Coronary artery (tissue), 2 donors: Measurements from ENCODE around the gene ADORA1.

ENCODE experiments used
- DNase-seq: peaks from one replicate; pipeline ENCODE4 v3.0.0-alpha.2; 2017; ENCODE audit warnings: low spot score
- H3K27ac ChIP-seq, 2 donors: fragments of 200-600 bp; sonication (generic); one replicate each; pipeline ENCODE4 v1.5.1; 2016 to 2019
- H3K4me3 ChIP-seq: fragments of 200-600 bp; sonication (generic); 2 replicates; pipeline ENCODE4 v1.5.1; 2016; ENCODE audit warnings: mild to moderate bottlenecking, moderate library complexity
- TF ChIP-seq, protein P1 (sequence below): fragments of 200-600 bp; sonication (generic); IDR thresholded peaks from one replicate; pipeline ENCODE4 v1.5.1; 2019; ENCODE audit warnings: antibody characterized with exemption

The ADORA1 gene

DNA sequence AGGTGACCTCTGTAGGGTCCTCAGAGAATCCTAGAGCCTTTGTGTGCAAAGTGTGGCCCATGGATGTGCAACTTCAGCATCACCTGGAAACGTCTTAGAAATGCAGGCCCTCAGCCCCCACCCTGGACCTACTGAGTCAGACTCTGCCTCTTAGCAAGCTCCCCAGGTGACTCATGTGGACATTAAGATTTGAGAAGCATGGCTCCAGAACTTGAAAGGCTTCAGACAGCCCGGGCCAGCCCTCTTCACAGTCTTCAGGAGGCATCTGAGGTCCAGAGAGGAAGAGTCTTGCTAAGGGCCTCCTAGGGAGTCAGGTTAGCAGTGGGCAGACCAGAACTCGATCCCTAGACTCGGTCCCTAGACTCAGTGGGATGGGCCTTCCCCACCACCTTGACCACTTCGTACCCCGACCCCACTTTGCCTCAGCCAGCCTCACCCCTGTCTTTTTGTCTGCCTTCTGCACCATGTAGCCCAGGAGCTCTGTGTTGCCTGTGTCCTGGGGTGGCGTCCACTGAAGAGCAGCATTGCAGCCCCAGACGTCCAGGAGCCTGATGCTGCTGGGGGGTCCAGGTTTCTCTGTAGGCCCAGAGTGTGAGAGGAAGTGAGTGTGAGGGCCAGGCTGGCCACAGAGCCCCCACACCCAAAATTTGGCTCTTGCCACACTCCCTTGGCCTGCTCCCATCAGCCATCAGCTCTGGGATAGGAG is 43.3 kb downstream of the ADORA1 start:
- TF ChIP-seq, protein P1, sequence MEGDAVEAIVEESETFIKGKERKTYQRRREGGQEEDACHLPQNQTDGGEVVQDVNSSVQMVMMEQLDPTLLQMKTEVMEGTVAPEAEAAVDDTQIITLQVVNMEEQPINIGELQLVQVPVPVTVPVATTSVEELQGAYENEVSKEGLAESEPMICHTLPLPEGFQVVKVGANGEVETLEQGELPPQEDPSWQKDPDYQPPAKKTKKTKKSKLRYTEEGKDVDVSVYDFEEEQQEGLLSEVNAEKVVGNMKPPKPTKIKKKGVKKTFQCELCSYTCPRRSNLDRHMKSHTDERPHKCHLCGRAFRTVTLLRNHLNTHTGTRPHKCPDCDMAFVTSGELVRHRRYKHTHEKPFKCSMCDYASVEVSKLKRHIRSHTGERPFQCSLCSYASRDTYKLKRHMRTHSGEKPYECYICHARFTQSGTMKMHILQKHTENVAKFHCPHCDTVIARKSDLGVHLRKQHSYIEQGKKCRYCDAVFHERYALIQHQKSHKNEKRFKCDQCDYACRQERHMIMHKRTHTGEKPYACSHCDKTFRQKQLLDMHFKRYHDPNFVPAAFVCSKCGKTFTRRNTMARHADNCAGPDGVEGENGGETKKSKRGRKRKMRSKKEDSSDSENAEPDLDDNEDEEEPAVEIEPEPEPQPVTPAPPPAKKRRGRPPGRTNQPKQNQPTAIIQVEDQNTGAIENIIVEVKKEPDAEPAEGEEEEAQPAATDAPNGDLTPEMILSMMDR = no peak
- no peak overlapping the region for H3K4me3 ChIP-seq
- no peak overlapping the region for H3K27ac ChIP-seq
- DNase-seq = no peak

DNA sequence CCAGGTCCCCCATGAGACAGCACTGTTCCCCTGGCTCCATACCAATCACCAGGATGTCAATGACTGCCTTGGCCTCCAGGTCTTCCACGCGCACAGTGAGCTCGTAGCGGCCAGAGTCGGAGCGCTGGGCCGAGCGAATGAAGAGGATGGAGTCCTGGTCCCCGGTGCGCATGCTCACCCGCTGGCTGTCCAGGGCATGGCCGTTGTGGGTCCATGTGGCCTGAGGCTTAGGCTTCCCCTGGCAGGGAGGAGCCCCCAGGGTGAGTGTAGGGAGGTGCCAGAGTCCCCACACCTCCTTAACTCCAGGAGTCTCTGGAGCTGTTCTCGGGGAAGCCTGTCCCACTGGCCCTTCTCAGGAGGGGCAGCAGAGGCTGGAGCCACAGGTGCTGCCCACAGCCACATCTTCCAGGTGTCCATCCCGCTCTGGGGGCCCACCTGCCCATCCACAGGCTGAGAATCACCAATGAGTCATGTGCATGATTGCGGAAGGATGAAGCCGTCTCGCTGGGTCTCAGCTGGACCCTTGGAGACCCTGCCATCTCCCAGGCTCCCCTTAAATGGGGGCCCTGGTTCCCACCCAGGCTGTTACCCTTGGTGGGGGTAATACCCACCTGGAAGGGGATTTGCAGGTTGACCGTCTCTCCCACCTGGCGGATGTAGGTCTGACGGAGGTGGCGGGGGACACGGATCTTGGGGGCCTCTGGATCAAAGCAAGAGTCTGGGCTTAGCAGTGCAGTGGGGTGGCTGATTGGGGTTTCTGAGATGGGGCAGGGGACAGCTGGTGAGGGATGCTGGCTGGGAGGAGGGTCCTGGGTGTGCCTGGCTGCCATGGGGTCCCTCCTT is 44.0 kb downstream of the ADORA1 start:
- TF ChIP-seq, protein P1 = no peak
- DNase-seq = no peak
- Histone ChIP-seq H3K27ac (no peak overlapping the region), H3K4me3 (no peak overlapping the region)

DNA sequence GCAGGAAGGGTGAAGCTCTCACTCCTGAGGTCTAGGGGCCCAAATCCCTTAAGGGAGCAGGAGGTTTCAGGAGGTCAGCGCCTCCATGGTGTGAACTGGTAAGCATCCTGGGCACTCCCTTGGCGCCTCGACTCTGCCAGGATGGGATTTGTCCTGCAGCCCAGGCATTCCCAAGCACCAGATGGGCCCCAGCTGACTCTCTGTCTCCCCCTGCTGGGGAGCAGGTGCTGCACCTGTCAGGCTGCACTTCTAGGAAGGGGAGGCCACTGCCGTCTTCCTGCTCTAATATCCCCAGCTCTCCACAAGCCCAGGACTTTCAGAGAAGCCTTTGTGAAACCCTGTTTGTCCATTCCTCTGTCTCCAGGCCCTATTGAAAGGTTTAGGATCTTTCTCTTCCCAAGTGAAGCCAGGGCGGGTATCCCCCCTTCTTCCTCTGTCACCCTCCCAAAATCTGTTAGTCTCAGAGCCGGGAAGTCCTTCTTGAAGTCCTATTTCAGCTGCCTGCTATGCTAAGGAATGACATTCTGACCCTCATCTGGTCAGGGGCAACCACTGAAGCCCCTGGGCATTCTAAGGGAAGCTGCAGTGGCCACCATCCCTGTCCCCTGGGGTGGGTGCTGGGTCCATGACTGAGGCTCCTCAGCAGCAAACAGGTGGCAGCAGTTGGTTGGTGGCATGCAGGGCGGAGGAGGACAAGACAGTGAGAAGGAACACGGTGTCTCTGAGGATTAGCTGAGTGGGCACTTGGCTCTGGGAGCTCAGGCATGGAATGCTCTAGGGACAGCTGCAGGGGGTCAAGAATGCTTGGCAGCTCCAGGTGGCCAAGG is 44.9 kb downstream of the ADORA1 start:
- TF ChIP-seq, protein P1 = peak; percentile 23
- DNase-seq = no peak
- H3K27ac ChIP-seq = no peak overlapping the region
- no peak overlapping the region for H3K4me3 ChIP-seq

DNA sequence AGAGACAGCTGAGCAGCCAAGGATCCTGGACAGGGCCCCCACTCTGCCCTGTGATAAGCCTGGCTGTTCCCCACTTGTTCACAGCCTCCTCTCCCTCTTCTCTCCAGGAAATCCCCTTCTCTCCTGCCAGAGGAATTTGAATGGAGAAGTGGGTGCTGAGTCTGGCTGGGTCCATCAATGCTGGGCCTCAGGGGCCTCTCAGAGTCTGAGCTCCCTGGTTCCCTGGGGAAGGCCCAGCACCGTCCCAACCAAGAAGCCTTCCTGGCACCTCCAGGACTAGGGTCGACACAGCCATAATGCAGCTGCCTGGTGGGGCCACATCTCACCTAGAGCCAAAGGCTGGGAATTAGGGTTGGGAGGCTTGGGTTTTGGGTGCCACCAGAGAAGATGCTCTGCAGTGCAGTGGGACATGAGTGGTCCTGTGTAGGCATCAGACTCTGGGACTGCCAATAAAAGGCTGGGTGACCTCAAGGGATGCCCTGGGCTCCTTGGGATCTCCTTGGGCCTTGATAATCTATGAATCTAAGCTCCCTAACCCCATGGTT is 45.6 kb downstream of the ADORA1 start:
- no peak overlapping the region for H3K4me3 ChIP-seq
- TF ChIP-seq, protein P1 = no peak
- H3K27ac ChIP-seq = no peak overlapping the region
- no peak for DNase-seq

DNA sequence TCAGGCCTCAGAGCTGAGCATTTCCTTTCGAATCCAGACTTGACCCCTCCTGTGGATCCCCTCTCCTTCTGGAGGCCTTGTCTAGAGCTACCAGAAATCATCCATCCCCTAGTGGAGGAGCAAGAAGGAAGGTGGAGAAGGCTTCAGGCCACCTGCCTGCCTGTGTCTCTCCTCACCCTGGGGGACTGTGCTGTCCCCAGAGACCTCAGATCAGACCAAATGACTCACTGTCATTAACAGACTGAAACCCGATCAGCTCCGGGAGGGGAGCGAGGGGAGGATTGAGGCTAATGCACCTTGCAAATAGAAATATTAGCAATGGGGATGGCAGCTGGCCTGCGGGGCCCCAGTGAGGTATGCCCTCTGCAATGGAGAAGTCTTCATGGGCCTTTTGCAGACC is 46.0 kb downstream of the ADORA1 start:
- DNase-seq = no peak
- no peak overlapping the region for H3K4me3 ChIP-seq
- H3K27ac ChIP-seq = no peak overlapping the region
- TF ChIP-seq, protein P1 = no peak

DNA sequence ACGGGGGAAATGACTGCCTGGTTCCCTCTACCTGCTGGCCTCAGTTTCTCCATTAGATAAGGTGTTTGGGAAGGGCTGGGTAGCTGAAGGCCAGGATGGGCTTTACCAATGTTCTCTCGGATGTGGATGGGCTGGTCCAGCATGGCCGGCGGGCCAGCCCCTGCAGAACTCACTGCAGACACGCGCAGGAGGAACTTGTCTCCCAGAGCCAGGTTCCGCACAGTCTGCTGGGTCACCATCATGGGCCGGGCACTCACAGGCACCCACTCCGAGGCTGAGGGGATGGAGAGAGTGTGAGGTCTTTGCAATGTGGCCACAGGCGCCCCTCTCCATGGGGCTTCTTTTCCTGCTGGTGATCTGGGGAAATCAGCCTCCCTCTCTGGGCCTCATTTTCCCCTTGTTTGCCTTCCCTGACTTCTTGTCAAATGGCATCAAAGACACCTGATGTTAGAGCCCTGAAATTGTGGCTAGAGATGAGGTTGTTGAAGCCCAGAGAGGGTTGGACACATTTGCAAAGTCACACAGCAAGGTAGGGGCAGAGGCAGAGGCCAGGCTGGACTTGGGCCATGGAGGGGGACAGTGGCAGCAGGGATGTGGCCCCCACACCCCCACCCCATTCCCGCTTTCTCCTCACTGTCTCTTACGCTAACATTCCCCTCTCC is 46.9 kb downstream of the ADORA1 start:
- H3K4me3 ChIP-seq = no peak overlapping the region
- no peak for DNase-seq
- H3K27ac ChIP-seq = no peak overlapping the region
- TF ChIP-seq, protein P1 = no peak
